ENCODE data around the gene GHR.

GHR gene

GRCh38 chr5:42621662-42622061 is 198.4 kb downstream of the GHR start:
- no peak overlapping the region for H3K27ac ChIP-seq (replicated peaks)

GRCh38 chr5:42624912-42625311 is 201.7 kb downstream of the GHR start:
- no peak overlapping the region for H3K27ac ChIP-seq (replicated peaks)

More at GRCh38 chr5:42621662-42622061, 198.4 kb downstream of the GHR start:
- no peak overlapping the region for H3K4me3 ChIP-seq (replicated peaks; ENCODE audit: insufficient read depth, low read length)
- no peak for DNase-seq (ENCODE audit: low read depth in 1 of 2, low spot score in 1 of 2)
- no peaks in the 10 kb centered on the region for H3K27me3 ChIP-seq (ENCODE audit: insufficient read depth, poor library complexity, severe bottlenecking)
- TF ChIP-seq POLR2AphosphoS5 (IDR thresholded peaks at IDR 0.05; ENCODE audit: low read depth) (no peak), GABPA (IDR thresholded peaks at IDR 0.05; ENCODE audit: low read depth) (no peak), SPI1 (IDR thresholded peaks at IDR 0.05; ENCODE audit: borderline replicate concordance, low read depth) (no peak), REST (IDR thresholded peaks at IDR 0.05; ENCODE audit: insufficient replicate concordance, low read depth) (no peak), CTCF (IDR thresholded peaks at IDR 0.05; ENCODE audit: insufficient read depth, low read length) (no peak)

GRCh38 chr5:42626462-42626861 is 203.2 kb downstream of the GHR start:
- TF ChIP-seq POLR2AphosphoS5 (IDR thresholded peaks at IDR 0.05; ENCODE audit: low read depth) = no peak
- TF ChIP-seq SPI1 (IDR thresholded peaks at IDR 0.05; ENCODE audit: borderline replicate concordance, low read depth) = no peak
- TF ChIP-seq GABPA (IDR thresholded peaks at IDR 0.05; ENCODE audit: low read depth) = no peak
- Histone ChIP-seq H3K4me3 (replicated peaks; ENCODE audit: insufficient read depth, low read length) (no peak overlapping the region), H3K27me3 (ENCODE audit: insufficient read depth, poor library complexity, severe bottlenecking) (no peaks in the 10 kb centered on the region), H3K27ac (replicated peaks) (no peak overlapping the region)
- DNase-seq (ENCODE audit: low read depth in 1 of 2, low spot score in 1 of 2) = no peak

More at GRCh38 chr5:42624912-42625311, 201.7 kb downstream of the GHR start:
- no peak overlapping the region for H3K4me3 ChIP-seq (replicated peaks; ENCODE audit: insufficient read depth, low read length)
- no peaks in the 10 kb centered on the region for H3K27me3 ChIP-seq (ENCODE audit: insufficient read depth, poor library complexity, severe bottlenecking)
- DNase-seq (ENCODE audit: low read depth in 1 of 2, low spot score in 1 of 2) = no peak
- TF ChIP-seq SPI1 (IDR thresholded peaks at IDR 0.05; ENCODE audit: borderline replicate concordance, low read depth) (no peak), POLR2AphosphoS5 (IDR thresholded peaks at IDR 0.05; ENCODE audit: low read depth) (no peak), CTCF (IDR thresholded peaks at IDR 0.05; ENCODE audit: insufficient read depth, low read length) (no peak), REST (IDR thresholded peaks at IDR 0.05; ENCODE audit: insufficient replicate concordance, low read depth) (no peak), GABPA (IDR thresholded peaks at IDR 0.05; ENCODE audit: low read depth) (no peak)

- Histone ChIP-seq H3K27me3 (ENCODE audit: insufficient read depth, poor library complexity, severe bottlenecking) (peaks cover 2% of the 10 kb centered on the region), H3K27ac (replicated peaks) (no peak overlapping the region), H3K4me3 (replicated peaks; ENCODE audit: insufficient read depth, low read length) (no peak overlapping the region)
- TF ChIP-seq GABPA (IDR thresholded peaks at IDR 0.05; ENCODE audit: low read depth) (no peak), REST (IDR thresholded peaks at IDR 0.05; ENCODE audit: insufficient replicate concordance, low read depth) (no peak), CTCF (IDR thresholded peaks at IDR 0.05; ENCODE audit: insufficient read depth, low read length) (no peak), POLR2AphosphoS5 (IDR thresholded peaks at IDR 0.05; ENCODE audit: low read depth) (no peak), SPI1 (IDR thresholded peaks at IDR 0.05; ENCODE audit: borderline replicate concordance, low read depth) (no peak)
- no peak for DNase-seq (ENCODE audit: low read depth in 1 of 2, low spot score in 1 of 2)
Observed at GRCh38 chr5:42628821-42629220, 205.6 kb downstream of the GHR start.

Data from HL-60 (cell line).